ENCODE measurements around the gene ZNF609. TPM values are rescaled to one million over a fixed set of nuclear protein-coding genes. Genes with fewer than 3 reads are reported as not detected.

ZNF609 gene
- total RNA-seq, 1 donor from 2014 or later: 24.1 TPM

DNA sequence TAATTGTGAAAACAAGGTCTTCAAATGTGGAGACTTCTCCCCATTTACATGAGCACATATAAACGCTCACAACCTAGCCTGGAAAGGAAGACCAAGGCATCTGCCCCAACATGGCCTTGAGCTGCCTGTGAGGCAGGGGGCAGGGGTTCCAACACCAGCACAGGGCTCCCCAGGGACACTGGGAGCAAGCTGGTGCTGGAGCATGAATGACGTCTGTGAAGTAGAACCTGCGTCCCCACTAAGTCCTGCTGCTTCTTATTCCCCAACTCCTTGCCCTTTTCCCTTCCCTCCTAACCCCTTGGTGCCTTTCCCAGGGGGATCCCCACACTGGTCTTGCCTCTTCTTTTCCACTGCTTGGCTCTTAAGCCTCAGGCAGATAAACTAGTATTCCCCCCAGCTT is 221.9 kb downstream of the ZNF609 start:
- no peaks in the 10 kb centered on the region for H3K27me3 Mint-ChIP-seq (ENCODE audit: low read depth)
- peaks cover 18% of the 10 kb centered on the region for H3K36me3 Mint-ChIP-seq (ENCODE audit: low read depth)
- H3K27ac Mint-ChIP-seq (ENCODE audit: unreplicated experiment): no peak overlapping the region
- H3K4me3 Mint-ChIP-seq (ENCODE audit: unreplicated experiment): no peak overlapping the region
- TF ChIP-seq, protein P1, sequence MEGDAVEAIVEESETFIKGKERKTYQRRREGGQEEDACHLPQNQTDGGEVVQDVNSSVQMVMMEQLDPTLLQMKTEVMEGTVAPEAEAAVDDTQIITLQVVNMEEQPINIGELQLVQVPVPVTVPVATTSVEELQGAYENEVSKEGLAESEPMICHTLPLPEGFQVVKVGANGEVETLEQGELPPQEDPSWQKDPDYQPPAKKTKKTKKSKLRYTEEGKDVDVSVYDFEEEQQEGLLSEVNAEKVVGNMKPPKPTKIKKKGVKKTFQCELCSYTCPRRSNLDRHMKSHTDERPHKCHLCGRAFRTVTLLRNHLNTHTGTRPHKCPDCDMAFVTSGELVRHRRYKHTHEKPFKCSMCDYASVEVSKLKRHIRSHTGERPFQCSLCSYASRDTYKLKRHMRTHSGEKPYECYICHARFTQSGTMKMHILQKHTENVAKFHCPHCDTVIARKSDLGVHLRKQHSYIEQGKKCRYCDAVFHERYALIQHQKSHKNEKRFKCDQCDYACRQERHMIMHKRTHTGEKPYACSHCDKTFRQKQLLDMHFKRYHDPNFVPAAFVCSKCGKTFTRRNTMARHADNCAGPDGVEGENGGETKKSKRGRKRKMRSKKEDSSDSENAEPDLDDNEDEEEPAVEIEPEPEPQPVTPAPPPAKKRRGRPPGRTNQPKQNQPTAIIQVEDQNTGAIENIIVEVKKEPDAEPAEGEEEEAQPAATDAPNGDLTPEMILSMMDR (IDR thresholded peaks at IDR 0.05): no peak
- peaks cover 3% of the 10 kb centered on the region for H3K4me1 Mint-ChIP-seq (ENCODE audit: low read depth)
- DNase-seq (ENCODE audit: low spot score): no peak
- no peaks in the 10 kb centered on the region for H3K9me3 Mint-ChIP-seq (ENCODE audit: low read depth)

DNA sequence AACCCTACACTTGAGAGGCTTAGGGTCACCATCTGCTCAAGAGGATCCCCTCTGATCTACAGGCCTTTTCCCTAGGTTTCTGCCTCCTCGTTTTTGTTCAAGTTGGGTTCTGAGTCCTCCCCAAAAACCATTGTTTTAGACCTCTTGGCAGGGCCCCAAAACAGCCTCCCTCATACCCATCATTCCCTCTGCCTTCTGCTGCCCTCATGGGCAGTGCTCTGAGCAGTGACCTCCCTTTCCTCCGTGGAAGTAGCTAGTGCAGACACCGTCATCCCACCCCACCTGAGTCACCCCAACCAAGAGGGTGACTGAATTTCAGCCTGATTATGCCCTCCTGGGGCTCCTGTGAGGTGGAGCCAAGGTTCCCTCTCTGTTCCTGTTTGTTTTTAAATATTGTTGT is 223.0 kb downstream of the ZNF609 start:
- TF ChIP-seq, protein P1 (IDR thresholded peaks at IDR 0.05): no peak
- Mint-ChIP-seq H3K4me1 (ENCODE audit: low read depth) (peaks cover 3% of the 10 kb centered on the region), H3K36me3 (ENCODE audit: low read depth) (peaks cover 17% of the 10 kb centered on the region), H3K4me3 (ENCODE audit: unreplicated experiment) (no peak overlapping the region), H3K27ac (ENCODE audit: unreplicated experiment) (no peak overlapping the region), H3K9me3 (ENCODE audit: low read depth) (no peaks in the 10 kb centered on the region), H3K27me3 (ENCODE audit: low read depth) (no peaks in the 10 kb centered on the region)
- no peak for DNase-seq (ENCODE audit: low spot score)

DNA sequence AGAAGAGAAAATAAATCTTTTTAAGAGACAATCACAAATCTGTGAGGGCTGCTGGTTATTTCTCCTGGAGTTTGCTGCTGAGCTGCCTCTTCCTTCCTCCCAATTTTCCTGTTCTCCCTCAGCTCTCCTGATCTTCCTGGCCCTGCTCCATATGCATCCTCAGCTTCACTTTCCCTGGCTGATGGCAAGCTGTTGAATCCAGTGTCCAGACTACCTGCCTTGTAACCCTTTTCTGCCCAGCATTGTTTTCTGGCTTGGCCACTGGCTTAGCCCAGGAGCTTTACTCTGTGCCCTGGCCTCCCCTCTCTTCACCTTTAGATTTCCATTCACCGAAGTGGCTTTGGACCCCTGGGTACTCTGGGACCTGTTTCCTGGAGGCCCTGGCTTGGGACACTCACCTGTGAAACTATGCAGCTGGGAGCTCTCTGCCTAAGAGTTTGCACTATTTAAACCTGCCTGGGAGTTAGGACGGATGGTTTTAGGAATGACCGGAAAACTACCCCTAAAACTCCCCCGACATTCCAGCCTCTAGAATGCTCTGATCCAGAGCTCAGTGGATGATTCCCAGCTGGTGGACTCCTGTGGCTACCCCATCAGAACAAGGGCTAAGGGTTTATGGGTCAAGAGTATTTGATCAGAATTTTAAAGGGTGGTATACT is 225.0 kb downstream of the ZNF609 start:
- H3K27ac Mint-ChIP-seq (ENCODE audit: unreplicated experiment): no peak overlapping the region

DNA sequence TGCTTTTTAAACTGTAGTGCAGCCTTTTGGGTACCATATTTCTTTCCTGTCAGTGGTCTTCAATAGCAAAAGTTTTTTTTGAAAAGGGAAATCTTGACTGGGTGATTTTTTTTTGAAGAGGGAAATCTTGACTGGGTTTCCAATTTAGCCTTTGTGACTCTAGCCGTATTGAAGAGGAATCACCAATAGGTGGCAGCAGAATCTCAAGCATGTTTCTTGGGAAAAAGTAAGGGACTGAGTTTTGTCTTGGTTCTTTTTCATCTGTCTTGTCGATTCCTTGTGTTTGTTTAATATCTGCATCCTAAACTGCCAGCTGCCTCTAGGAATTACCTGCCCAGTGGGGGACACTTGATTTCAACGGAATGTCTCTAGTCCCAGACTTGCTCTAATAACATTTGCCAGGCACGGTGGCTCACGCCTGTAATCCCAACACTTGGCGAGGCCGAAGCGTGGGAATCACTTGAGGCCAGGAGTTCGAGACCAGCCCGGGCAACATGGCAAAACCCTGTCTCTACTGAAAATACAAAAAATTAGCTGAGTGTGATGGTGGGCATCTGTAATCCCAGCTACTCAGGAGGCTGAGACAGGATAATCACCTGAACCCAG is 225.9 kb downstream of the ZNF609 start:
- Mint-ChIP-seq H3K9me3 (ENCODE audit: low read depth) (no peaks in the 10 kb centered on the region), H3K27me3 (ENCODE audit: low read depth) (no peaks in the 10 kb centered on the region), H3K36me3 (ENCODE audit: low read depth) (peaks cover 17% of the 10 kb centered on the region), H3K27ac (ENCODE audit: unreplicated experiment) (peak overlapping the region; percentile 45), H3K4me1 (ENCODE audit: low read depth) (peaks cover 3% of the 10 kb centered on the region), H3K4me3 (ENCODE audit: unreplicated experiment) (no peak overlapping the region)
- DNase-seq (ENCODE audit: low spot score): no peak
- TF ChIP-seq, protein P1 (IDR thresholded peaks at IDR 0.05): peak; percentile 85

More for the DNA sequence above, 225.0 kb downstream of the ZNF609 start:
- TF ChIP-seq, protein P1 (IDR thresholded peaks at IDR 0.05): no peak
- H3K4me1 Mint-ChIP-seq (ENCODE audit: low read depth): peaks cover 3% of the 10 kb centered on the region
- H3K4me3 Mint-ChIP-seq (ENCODE audit: unreplicated experiment): no peak overlapping the region
- peaks cover 14% of the 10 kb centered on the region for H3K36me3 Mint-ChIP-seq (ENCODE audit: low read depth)
- DNase-seq (ENCODE audit: low spot score): no peak
- H3K27me3 Mint-ChIP-seq (ENCODE audit: low read depth): no peaks in the 10 kb centered on the region
- no peaks in the 10 kb centered on the region for H3K9me3 Mint-ChIP-seq (ENCODE audit: low read depth)

DNA sequence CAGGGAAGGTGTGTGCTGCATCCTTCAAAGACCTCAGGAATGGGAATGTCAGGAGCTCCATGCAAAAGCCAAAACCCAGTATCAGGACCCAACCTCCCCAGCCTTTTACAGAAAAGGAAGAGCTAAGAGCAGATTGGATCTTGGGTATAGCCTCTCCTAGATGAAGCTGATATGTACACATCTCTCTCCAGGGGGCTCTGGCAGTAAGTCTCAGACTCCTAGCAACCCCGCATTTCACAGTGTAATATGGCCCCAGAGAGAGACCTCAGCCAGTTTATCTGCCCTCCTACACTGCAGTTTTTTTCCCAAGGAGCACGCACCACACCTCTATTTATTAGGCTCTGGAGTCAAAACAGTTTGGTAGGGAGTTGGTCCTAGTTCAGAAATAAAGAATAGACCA is 226.8 kb downstream of the ZNF609 start:
- H3K27ac Mint-ChIP-seq (ENCODE audit: unreplicated experiment): peak overlapping the region; percentile 13
- H3K4me3 Mint-ChIP-seq (ENCODE audit: unreplicated experiment): no peak overlapping the region
- TF ChIP-seq, protein P1 (IDR thresholded peaks at IDR 0.05): no peak
- no peak for DNase-seq (ENCODE audit: low spot score)
- H3K4me1 Mint-ChIP-seq (ENCODE audit: low read depth): peaks cover 3% of the 10 kb centered on the region
- H3K36me3 Mint-ChIP-seq (ENCODE audit: low read depth): peaks cover 17% of the 10 kb centered on the region
- no peaks in the 10 kb centered on the region for H3K27me3 Mint-ChIP-seq (ENCODE audit: low read depth)
- H3K9me3 Mint-ChIP-seq (ENCODE audit: low read depth): no peaks in the 10 kb centered on the region

Measured in chondrocyte (in vitro differentiated cells).